GM18519 (cell line): ENCODE measurements around the gene UPF2.
"Not testable (repeated sequence)": the region's sequence is repeated elsewhere in the genome, so short reads cannot be mapped to it uniquely, and the experiment has no call there.

Experiments
- ATAC-seq: cut with Tn5 transposase; IDR thresholded peaks from one replicate; pipeline ENCODE4 v1.9.1; 2021; ENCODE audit warnings: mild to moderate bottlenecking, moderate library complexity; ENCODE audit not compliant: unreplicated experiment, low FRiP score

Gene UPF2

DNA sequence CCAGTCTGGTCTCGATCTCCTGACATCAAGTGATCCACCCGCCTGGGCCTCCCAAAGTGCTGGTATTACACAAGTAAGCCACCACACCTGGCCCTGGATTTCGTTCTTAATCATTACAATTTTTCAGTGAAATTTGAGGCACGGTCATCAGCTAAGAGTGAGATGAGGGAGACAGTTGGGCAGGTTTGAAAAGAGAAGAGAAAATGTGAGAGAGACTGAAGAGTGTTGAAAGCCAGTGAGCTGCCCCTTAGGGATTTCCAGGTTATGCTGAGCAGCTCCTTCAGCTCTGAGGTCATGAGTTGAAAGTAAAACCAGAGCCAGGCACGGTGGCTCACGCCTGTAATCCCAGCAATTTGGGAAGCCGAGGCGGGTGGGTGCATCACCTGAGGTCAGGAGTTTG is 5.9 kb upstream of the UPF2 start:
- ATAC-seq = no peak

DNA sequence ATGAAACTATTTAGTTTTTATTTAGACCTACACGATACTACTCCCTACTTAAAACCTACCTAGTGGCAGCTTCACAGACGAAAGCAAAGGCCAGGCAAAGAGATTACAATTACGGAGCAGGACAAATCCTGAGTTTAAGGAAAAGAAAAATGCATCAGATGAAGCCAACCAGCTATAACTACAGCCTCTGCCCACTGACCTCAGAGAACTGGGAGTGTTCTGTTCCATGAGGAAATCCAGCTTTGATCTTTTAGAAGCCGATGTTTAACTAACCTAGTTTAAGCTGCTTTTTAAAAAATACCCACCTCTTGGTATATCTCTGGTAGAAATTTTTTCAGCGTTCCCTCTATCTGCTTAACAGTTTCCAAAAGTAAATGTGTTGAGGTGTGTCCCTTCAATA is 3.0 kb upstream of the UPF2 start:
- no peak for ATAC-seq

DNA sequence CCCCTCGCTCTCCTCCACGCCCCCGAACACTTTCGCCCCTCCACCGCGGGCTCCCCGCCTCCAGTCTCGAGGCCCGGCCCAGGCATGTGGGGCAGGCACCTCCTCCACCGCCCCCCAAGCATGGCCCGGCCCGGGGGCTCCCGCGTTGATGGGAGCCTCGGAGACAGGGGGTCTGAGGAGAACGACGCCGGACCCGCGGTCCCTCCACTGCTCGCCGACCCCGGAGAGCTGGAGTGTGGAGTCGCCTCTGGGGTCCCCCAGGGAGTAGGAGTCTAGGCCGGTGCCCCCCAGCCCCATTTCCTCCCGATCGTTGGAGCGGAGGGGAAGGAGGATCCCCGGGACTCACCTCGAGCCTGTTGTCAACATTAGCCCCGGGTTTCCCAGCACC is 206 bp downstream of the UPF2 start:
- peak; percentile 1 for ATAC-seq

DNA sequence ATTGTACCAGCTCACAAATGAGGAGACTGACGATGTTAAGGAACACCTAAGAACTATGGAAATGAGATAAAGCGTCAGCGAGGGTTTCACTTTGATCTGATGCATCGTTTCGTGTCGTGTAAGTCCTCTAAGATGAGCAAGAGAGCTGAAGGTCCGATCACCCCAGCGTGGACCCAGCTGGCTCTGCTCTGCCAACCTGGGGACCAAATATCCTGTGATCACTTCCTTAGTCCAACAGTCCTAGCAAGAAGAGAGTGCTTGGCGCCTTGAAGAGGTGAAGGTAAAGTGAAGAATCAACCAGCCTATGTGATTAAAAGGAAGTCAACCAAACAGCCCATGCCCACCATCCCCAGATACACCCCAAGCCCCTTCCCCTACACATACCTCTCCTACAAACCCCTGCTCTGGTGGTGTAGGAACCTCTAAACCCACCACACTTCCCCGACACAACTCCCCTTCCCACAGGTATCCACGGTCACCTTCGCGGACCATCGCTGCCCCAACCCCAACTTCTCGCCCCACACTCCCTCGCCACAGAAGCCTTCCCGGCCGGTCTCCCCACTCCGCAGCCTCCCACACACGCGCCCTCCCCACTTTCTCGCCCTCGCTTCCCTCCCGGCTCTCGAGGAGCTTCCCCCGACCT is 722 bp downstream of the UPF2 start:
- ATAC-seq = no peak

DNA sequence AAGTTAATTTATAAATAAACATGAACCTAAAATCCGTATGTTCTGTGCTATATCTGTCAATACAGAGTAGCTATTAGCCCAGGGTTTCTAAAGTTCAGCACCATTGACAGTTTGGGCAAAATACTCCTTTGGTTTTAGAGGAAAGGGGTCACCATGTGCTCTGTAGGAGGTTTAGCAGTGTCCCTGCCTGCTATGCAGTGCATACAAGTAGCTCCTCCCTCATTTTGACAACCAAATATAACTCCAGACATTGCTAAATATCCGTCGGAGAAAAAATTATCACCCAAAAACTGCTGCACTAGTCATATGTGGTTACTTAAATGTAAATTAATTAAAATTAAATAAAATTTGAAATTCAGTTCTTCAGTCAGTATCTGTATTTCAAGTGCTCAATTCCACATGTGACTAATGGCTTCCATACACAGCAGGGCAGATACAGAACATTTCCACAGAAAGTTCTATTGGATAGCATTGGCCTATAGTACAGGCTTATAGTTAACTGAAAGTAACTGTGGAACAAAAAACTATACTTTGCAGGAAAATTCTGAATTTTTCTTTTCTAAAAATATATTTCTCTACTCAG is 6.4 kb downstream of the UPF2 start:
- ATAC-seq = no peak

DNA sequence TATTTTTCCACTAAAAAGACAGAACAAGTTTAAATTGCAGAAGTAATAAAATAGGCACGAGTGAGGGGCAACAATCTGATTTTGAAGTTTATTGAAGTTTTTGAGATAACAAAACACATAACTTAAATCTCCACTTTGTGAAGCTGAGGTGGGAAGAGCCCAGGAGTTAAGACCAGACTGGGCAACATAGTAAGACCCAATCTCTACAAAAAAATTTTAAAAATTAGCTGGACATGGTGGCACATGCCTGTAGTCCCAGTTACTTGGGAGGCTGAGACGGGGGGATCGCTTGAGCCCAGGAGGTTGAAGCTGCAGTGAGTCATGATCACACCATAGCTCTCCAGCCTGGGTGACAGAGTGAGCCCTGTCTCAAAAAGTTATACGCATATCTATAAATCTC is 11.2 kb downstream of the UPF2 start:
- no peak for ATAC-seq

DNA sequence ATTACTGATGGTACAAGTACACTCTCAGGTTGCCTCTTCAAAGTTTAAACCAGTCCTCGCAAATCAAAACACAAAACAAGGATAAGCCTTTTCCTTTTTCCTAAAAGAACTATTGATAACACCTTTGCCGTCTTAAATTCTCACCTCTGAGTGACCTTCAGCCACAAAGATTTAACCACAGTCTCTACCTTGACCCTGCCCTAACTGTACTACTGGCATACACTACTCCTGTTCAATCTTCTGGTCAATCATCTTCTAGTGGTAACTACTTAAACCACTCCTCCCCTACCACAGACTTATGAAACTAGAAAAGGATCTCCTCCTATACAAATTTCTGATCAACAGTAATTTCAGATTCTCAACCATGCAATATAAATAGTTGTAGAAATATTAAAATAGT is 15.1 kb downstream of the UPF2 start:
- ATAC-seq = no peak

DNA sequence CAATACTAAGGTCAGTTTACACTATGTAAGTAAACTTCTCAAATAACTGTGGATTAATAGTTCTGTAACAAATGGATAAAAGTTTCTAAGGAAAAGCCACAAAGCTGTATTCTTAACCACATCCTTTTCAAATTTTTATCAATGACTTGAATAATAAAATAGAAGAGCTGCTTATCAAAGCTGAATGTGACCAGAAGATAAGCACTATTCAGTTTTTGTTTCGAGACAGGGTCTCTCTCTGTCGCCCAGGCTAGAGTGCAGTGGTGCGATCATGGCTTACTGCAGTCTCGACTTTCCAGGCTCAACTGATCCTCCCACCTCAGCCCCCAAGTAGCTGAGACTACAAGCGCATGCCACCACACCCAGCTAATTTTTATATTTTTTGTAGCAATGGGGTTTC is 17.0 kb downstream of the UPF2 start:
- ATAC-seq = no peak

DNA sequence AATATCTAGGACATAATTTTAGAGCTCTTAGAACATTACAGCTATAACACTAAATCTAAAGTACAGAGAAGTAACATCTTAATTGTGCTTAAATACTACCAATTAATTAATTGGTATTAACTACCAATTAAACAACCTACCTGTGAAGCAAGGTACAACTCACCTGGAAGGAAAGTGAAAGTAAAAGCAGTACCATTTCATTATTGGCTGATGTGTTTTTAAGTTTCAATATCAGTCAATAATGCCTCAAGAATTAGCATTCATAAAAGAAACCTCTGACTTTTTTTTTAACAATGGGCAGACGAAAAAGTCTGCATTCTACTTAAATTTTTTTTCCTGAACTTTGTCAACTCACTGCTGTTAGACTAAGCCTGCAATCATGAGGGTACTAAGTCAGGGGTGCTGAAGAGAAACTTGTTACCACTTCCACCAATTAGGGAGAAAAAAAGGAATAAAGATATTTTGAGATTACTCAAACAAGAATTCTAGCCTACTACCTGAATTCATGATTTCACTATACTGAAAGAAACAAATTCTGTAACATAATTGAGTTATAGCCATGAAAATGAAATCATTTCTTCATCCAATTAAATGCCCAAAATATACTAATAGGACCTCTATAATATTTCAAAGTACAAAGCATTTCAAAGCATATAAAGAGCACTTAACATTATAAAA is 19.9 kb downstream of the UPF2 start:
- ATAC-seq = no peak

DNA sequence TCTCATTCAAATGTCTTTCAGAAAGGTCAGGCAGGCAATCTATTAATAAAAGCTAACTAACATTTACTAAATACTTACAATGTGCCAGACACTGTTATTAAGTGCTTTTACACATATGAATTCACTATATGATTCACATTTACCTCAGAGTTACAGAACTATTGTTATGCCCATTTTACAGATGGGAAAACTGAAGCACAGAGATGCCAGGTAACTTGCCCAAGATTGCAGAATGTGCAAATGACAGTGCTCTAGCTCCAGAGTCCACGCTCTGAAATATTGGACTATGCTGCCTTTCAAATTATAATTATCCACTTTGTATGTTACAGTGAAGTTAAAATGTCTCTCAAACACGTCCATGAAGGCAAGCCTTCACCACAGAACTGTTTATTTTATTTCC is 22.0 kb downstream of the UPF2 start:
- no peak for ATAC-seq

DNA sequence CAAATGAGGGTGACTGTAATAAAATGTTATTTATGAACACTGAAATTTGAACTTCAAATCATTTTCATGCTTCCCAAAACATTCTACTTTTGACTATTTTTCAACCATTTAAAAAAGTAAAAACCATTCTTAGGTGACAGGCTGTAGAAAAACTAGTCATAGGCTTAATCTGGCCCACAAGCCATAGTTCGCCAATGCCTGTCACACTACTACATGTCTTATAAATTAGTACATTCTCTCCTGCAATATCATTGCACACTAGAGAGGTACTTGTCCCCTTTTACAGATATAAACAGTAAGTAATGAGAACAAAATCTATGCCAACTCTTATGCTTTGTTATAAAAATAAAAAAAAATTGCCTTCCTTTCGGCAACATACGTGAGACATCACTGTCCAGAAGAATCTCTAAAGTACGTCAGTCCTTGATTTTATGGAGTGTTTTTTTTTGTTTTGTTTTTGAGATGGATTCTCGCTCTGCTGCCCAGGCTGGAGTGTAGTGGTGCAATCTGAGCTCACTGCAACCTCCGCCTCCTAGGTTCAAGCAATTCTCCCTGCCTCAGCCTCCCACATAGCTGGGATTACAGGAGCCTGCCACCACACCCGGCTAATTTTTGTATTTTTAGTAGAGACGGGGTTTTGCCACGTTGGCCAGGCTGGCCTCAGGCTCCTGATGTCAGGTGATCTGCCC is 23.2 kb downstream of the UPF2 start:
- no peak for ATAC-seq

DNA sequence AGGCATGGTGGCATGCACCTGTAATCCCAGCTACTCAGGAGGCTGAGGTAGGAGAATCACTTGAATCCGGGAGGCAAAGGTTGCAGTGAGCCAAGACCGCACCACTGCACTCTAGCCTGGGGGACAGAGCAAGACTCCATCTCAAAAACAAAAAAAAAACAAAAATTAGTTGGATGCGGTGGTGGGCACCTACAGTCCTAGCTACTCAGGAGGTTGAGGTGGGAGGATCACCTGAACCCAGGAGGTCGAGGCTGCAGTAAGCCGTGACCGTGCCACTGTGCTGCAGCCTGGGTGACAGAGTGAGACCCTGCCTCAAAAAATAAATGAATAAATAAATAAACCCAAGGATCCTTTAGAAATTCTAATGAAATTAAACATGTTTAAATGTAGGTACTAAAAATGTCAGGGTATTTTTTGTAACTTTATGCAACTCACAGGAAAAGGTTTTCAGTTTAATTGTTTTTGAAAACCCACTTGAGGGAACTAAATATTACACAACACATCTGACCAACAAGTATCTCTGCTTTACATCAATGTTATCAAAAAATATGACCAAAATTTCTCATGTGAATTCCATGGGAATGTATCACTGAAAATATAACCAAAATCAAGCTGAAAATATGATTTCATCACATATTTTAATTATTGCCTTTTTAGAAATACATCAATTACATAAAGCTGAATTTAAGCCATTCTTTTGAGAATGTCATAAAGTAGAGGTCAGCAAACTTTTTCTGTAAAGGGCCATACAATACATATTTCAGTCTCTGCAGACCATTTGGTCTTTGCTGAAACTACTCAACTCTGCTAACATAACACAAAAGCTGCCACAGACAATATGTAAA is 23.9 kb downstream of the UPF2 start:
- no peak for ATAC-seq

DNA sequence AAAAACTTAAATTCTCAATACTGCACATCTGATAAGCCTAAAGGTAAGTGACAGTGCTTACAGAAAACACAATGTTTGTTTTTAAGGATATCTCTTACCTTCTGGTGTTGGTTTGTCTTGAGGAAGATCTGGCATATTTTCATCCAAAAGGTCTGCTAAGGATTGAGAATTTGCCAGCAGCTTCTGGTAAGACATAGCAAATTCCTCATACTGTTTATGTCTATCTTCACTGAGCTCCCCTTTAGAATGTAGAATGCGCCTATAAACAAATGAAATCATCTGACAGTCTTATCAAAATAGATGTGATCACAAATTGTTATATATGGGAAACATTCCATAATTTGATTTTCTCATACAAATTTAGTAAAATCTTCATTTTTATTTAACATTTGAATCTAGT is 28.7 kb downstream of the UPF2 start:
- no peak for ATAC-seq

DNA sequence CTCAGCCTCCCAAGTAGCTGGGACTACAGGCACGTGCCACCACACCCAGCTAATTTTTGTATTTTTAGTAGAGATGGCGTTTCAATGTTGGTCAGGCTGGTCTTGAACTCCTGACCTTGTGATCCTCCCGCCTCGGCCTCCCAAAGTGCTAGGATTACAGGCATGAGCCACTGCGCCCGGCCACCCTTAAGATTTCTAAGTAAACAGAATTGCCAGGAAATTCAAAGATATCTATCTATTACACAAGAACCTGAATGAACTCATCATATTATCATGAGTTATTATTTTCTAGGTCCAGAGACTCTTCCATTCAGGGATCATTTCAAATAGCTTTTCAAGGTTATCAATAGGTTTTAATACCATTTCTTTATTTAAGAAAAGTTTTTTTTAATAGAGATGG is 29.2 kb downstream of the UPF2 start:
- not testable (repeated sequence) for ATAC-seq

DNA sequence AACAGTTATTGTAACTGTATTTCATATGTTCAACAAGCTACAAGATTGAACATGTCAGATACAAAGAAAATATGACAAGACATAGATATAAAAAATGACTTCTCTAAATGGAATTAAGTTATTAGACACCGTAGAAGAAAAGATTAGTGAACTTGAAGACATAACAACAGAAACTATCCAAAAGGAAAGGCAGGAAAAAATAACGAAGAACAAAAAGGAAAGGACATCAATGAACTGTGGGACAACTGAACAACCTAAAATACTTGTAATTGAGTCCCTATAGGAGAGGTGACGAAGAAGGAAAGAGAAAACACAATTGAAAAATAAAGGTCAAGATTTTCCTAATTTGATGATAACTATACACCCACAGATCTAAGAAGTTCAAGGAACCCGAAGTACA is 32.3 kb downstream of the UPF2 start:
- no peak for ATAC-seq

DNA sequence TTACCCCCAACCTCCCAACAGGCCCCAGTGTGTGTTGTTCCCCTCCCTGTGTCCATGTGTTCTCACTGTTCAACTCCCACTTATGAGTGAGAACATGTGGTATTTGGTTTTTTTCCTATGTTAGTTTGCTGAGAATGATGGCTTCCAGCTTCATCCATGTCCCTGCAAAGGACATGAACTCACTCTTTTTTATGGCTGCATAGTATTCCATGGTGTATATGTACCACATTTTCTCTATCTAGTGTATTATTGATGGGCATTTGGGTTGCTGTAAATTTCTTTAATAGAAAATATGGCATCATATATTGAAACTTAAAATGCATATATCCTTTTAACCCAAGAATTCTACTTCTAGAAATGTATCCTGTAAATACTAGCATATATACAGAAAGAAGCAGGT is 33.8 kb downstream of the UPF2 start:
- not testable (repeated sequence) for ATAC-seq

DNA sequence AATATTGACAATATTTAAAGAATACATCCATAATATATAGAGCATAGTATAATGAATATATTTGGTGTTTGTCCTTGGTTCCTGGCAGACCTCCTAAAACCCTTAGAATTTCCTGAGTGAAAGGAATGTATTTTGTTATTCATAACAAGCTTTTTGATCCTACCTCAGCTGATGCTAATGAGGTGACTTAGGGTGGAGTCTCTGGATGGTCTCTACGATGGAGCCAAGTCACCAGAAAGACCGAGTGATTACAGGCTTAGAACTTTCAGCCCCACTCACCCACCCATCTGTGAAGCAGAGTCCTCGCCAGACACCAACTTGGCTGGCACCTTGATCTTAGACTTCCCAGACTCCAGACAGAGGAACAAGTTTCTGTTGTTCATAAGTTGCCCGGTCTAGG is 35.9 kb downstream of the UPF2 start:
- no peak for ATAC-seq

DNA sequence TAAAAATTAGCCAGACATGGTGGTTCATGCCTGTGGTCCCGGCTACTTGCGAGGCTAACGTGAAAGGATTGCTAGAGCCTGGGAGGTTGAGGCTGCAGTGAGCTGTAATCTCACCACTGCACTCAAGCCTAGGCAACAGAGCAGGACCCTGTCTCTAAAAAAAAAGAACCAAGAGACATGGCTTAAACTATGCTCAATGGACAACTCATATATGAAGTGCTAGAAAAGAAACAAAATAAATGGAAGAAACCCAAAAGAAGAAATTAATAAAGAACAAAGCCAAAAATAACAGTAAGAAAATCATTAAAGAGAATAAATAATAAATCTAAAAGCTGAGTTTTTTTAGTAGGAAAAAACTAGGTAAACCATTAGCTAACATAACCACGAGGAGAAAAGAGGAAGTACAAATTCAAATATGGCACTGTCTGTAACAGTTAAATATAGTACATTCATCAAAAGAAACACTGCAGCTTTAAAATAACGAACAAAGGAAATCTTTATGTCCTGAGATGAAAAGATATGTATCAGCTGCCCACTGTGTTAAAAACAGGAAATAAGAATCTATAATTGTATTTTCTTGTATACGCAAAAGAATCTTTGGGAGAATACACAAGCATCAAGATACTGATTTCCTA is 48.7 kb downstream of the UPF2 start:
- ATAC-seq = no peak

DNA sequence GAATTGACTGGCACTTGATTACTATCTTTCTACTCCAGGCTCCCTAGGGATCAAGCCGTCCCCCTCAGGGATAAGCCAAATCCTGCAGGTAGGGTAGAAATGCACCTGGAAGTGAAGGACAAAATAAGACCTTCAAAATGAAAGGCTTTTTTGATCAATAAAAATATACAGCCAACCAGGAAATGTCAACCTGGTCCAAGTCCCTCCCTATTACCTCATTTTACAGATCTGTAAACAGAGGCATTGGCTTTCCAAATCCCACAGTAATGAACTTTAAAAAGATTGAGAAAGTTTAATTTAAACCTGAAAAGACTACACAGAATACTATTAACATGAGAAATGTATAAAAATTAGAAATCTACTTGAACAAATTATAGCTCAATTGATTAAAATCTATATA is 53.7 kb downstream of the UPF2 start:
- ATAC-seq = no peak

DNA sequence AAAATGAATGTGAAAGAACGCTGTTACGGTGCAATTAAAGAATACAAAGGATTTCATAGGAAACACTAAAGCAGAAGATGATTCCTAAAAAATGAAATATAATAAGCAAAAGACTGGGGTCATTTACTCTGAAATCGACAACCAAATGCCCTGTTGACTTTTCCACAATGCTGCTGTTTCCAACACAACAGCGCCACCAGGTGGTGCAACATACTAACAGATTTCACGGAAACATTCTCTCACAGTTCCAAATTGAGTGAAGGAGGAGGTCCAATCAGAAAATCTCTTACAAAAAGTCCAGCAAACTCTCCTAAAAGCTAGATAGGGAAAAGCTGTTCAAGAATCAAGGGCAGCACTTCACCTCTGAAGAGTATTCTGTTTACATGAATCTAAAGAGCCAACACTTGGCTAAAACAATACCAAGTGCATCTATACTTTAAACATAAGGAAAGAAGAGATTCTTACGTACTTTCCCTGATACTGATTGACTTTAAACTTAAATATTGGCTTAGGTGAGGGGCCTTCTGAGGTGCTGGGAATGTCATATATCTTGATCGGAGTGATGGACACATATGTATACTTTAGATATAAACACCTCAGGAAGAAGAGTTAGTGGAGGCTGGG is 55.9 kb downstream of the UPF2 start:
- ATAC-seq = no peak
